AG04450 (cell line): ENCODE data around the gene RNASEH2B. TPM values are rescaled to one million over a fixed set of nuclear protein-coding genes. Genes with fewer than 3 reads are reported as not detected.

Experiments
- CTCF ChIA-PET: fragments of 300-600, 350-600 bp; formaldehyde crosslinking; extraction: SDS; loops from one replicate; lab custom pipeline; 2022; ENCODE audit warnings: antibody characterized with exemption, inconsistent platforms; lab: Charles Lee
- POLR2A ChIA-PET: fragments of 350-600 bp; formaldehyde crosslinking; extraction: SDS; loops from one replicate; lab custom pipeline; 2021; ENCODE audit warnings: antibody characterized with exemption, inconsistent platforms; lab: Yijun Ruan, JAX
- DNase-seq: peaks from one replicate; pipeline ENCODE4 v3.0.0-alpha.2; 2011; ENCODE audit warnings: low read depth, low spot score
- H3K27ac ChIP-seq: one replicate; pipeline ENCODE4 v1.5.1; 2012; ENCODE audit warnings: low read depth, low read length, control low read depth
- H3K27me3 ChIP-seq: one replicate; pipeline ENCODE4 v1.6.0; 2012; ENCODE audit warnings: low read length; ENCODE audit not compliant: control insufficient read depth, insufficient read depth
- H3K4me3 ChIP-seq: 2 replicates; pipeline ENCODE4 v1.5.1; 2011; ENCODE audit warnings: mild to moderate bottlenecking, low read depth, low read length, control low read depth
- H3K9me3 ChIP-seq: 2 replicates; pipeline ENCODE4 v1.5.1; 2012; ENCODE audit warnings: low read length; ENCODE audit not compliant: control insufficient read depth, insufficient read depth
- polyA minus RNA-seq: library from RNA; depleted of rRNA, polyadenylated mRNA; stranded (reverse); fragments of >200 nt; gene quantifications from 2 replicates; pipeline ENCODE4 v1.2.3, GENCODE V29; 2011; rRNA and poly(A)+ RNA removed
- polyA plus RNA-seq: library from polyadenylated mRNA; depleted of rRNA; stranded (reverse); fragments of >200 nt; gene quantifications from 2 replicates; pipeline ENCODE4 v1.2.3, GENCODE V29; 2011; rRNA removed
- TF ChIP-seq, protein P1 (sequence below): IDR thresholded peaks from 2 replicates; pipeline ENCODE4 v1.5.1; 2011; ENCODE audit warnings: low read depth, low read length, control low read depth, inconsistent platforms

The RNASEH2B gene, protein sequence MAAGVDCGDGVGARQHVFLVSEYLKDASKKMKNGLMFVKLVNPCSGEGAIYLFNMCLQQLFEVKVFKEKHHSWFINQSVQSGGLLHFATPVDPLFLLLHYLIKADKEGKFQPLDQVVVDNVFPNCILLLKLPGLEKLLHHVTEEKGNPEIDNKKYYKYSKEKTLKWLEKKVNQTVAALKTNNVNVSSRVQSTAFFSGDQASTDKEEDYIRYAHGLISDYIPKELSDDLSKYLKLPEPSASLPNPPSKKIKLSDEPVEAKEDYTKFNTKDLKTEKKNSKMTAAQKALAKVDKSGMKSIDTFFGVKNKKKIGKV
- 22.2 and 31.9 TPM in 2 replicates for polyA plus RNA-seq
- polyA minus RNA-seq = 10.1 and 17.5 TPM in 2 replicates

DNA sequence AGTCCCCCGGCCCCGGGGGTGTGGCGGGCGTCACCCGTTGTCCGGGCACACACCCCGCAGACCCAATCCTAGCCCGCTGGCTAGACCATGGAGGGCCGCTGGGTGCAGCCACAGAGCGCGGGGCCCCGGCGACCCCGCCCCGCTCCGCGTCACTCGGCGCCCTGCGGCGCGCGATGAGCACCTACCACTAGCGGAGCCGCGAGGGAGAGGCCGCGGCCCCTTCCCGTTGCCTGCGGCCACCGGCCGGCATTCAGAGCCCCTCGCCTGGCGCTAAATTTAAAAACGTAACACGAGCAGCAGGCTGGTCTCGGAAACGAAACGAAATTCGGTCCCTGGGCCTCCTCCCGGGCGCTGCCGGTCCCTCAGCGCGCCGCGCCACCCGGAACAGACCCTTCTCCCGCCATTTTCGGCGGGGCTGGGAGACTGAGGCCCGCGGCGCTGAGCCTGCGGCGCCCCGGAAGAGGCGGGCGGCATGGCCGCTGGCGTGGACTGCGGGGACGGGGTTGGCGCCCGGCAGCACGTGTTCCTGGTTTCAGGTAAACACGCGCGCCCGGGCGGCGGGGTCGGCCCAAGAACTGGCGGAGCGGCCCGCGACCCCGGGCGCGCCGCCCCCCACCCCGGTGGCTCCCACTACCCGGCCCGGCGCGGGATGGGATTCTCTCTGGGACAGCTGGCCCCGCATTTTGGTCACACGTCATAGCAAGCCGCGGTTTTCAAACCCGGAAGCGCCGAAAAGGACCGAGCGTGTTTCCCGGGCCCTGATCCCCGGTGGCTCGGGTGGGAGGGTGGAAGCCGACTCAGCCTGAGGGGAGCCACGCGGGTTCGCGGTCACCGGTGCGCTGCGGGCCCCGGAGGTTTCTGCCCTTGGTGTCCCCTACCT lies at the start of gene RNASEH2B:
RNASEH2B (plus strand) TSS at position 187 of the 880 bp plus-strand sequence; CDS start at position 473, 286 bp downstream.
- CTCF ChIA-PET = interaction anchor here (0.7 to 1.1 kb wide), 2 partner anchors 98 to 160 kb away, joined by 3 read pairs; no protein-coding TSS in a partner anchor
- H3K9me3 ChIP-seq = no peaks in the 10 kb centered on the region
- TF ChIP-seq, protein P1, sequence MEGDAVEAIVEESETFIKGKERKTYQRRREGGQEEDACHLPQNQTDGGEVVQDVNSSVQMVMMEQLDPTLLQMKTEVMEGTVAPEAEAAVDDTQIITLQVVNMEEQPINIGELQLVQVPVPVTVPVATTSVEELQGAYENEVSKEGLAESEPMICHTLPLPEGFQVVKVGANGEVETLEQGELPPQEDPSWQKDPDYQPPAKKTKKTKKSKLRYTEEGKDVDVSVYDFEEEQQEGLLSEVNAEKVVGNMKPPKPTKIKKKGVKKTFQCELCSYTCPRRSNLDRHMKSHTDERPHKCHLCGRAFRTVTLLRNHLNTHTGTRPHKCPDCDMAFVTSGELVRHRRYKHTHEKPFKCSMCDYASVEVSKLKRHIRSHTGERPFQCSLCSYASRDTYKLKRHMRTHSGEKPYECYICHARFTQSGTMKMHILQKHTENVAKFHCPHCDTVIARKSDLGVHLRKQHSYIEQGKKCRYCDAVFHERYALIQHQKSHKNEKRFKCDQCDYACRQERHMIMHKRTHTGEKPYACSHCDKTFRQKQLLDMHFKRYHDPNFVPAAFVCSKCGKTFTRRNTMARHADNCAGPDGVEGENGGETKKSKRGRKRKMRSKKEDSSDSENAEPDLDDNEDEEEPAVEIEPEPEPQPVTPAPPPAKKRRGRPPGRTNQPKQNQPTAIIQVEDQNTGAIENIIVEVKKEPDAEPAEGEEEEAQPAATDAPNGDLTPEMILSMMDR = no peak; the same call in 1 of the 2 replicates
- H3K4me3 ChIP-seq = peak within 1 kb of the TSS; percentile 64
- no peaks in the 10 kb centered on the region for H3K27me3 ChIP-seq
- no peak for DNase-seq
- POLR2A ChIA-PET = no interaction called here
- peak within 1 kb of the TSS; percentile 69 for H3K27ac ChIP-seq

DNA sequence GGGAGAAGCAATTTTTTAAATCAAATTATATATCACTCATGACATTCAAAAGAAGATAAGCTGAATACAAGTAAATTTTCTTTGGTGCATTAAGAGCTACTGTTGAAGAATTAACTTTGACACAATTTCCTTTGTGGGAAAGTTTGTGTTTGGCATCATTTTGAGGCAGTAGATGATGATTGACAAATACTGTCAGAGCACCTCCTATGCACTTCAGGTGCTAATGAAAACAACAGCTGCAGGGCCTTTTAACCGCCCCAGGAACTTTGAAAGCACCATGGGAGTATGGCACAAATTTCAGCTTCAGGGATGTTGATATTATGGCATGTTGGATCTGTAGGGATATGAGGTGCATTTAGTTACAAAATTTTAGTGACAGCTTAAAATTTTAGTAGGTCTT lies 45.1 kb upstream of the RNASEH2B start:
- ChIA-PET POLR2A (no interaction called here), CTCF (interaction anchor here (0.5 kb wide), 1 partner anchor 1198 kb away, joined by 3 read pairs; no protein-coding TSS in a partner anchor)
- no peaks in the 10 kb centered on the region for H3K9me3 ChIP-seq
- H3K27ac ChIP-seq = no peak overlapping the region
- DNase-seq = no peak
- no peak overlapping the region for H3K4me3 ChIP-seq
- TF ChIP-seq, protein P1 = no peak
- H3K27me3 ChIP-seq = no peaks in the 10 kb centered on the region

DNA sequence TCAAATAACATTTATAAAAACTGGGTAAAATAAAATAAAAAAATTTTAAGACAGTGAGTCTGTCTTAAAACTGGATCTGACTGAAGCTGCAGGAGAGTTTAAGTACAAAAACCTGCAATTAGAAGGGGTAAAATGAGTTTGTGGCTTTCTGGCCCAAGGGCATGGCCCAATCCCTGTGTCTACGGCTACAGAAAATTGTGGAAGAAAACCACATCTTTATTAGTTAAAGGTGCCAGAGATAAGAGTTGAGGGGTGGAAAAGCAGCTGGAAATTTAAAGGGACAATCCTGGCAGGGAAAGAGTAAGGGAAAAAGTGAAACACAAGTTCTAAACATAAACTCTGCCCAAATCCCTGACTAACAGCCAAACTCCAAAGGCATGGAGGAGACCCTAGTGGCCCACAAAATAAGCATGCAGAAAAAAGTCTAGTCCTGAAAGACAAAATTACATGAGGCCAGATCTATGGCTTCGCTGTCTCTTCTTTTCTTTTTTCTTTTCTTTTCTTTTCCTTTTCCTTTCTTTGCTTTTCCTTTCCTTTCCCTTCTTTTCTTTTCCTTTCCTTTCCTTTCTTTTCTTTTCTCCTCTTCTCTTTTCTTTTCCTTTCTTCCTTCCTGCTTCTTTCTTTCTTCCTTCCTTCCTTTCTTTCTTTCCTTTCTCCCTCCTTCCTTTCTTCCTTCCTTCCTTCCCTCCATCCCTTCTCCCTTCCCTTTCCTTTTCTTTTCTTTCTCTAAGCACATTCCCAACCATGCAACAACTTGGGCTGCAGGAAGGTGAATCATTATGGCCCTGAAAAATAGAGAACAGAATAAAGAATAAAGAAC lies 42.6 kb upstream of the RNASEH2B start:
- CTCF ChIA-PET = interaction anchor here (0.6 kb wide), 1 partner anchor 47 kb away, joined by 3 read pairs; no protein-coding TSS in a partner anchor
- H3K27ac ChIP-seq = no peak overlapping the region
- TF ChIP-seq, protein P1 = no peak
- POLR2A ChIA-PET = no interaction called here
- H3K4me3 ChIP-seq = no peak overlapping the region
- H3K27me3 ChIP-seq = no peaks in the 10 kb centered on the region
- no peak for DNase-seq
- no peaks in the 10 kb centered on the region for H3K9me3 ChIP-seq

DNA sequence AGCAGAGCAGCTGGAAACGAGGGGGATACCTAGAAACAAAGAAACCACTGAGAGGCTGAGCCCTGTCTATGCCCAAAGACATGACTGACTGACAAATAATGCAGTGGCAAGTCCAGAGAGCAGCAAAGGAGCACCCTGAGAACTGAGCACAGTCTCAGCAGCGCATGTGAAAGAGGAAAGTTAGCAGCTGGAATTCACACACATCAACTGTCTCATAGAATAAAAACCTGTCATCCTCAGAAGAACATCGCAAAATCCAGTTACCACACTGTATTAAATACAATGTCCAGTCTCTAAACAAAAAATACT lies 42.0 kb upstream of the RNASEH2B start:
- CTCF ChIA-PET = no interaction called here
- H3K27ac ChIP-seq = no peak overlapping the region
- H3K9me3 ChIP-seq = no peaks in the 10 kb centered on the region
- POLR2A ChIA-PET = no interaction called here
- H3K27me3 ChIP-seq = no peaks in the 10 kb centered on the region
- DNase-seq = no peak
- TF ChIP-seq, protein P1 = no peak
- no peak overlapping the region for H3K4me3 ChIP-seq
